Ecto neural progenitor cell (in vitro differentiated cells): ENCODE results near the gene ALDH5A1.

Experiments
- DNase-seq: peaks from one replicate; pipeline ENCODE4 v3.0.0-alpha.2; 2018; ENCODE audit warnings: low spot score

ALDH5A1 gene

DNA sequence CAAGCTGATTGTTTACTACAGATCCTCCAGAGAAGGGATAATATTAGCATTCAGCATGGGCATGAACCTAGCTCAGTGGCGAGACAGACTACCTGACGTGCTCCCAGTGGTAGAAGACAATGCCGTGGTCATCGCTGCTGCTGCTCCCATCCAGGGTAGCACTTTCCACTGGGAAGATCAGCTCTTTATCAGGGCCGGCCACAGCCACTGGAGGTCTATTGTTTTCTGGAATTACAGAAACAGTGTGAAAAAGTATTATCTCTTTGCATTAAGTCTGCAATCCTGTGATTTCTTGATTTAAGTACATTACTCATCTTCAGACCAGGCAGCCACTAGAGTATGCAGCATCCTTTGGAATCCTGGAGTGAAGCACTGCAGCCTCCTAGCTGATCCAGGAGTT, 75.0 kb downstream of the ALDH5A1 start:
- DNase-seq, result no peak

DNA sequence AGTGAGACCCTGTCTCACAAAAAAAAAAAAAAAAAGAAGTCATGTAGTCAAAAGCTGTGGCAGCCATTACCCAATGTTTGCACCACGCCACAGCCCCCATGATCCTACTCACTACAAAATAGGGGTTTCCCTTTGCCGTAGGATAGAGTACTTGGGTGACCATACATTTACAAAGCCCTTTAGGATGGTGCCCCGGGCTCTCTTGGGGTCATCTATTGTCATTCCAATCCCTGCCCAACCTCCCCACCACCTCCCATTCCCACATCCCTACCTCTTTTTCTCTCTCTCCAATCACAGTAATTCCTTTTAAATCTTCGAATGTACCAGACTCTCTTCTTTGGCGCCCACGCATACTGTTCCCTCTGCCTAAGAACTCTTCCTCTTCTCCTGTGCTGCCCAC, 76.6 kb downstream of the ALDH5A1 start:
- DNase-seq, result no peak

DNA sequence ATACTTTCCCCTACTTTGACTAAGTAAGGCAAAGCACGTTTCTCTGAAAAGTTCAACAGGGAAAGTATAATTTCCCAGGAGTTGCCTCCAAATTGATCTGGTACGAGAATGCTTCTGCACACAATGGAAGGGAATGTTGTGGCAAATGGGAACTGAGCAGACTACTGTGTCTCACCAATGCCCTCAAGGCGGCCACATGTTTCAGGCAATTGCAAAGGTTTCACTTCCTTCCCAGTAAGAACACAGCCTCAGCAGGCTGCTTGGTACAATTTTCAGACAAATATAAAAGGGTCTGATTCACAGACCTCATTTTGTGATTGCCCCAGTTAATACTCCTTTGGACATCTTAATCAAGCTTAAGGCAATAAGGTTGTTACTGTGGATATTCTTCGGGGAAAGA, 80.0 kb downstream of the ALDH5A1 start:
- no peak for DNase-seq

DNA sequence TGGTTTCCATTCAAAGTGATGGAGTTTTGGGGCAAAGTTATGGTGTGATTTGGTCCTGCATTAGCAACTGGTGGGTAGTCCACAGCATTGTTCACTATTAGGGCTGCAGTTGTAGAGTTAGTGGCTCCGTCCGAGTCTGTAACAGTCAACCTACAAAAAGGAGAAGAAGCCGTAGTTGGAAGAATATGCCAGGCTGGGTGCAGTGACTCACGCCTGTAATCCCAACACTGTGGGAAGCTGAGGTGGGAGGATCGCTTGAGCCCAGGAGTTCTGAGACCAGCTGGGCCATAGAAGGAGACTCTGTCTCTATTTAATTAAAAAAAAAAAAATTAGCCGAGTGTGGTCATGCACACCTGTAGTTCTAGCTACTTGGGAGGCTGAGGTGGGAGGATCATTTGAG, 81.7 kb downstream of the ALDH5A1 start:
- no peak for DNase-seq

DNA sequence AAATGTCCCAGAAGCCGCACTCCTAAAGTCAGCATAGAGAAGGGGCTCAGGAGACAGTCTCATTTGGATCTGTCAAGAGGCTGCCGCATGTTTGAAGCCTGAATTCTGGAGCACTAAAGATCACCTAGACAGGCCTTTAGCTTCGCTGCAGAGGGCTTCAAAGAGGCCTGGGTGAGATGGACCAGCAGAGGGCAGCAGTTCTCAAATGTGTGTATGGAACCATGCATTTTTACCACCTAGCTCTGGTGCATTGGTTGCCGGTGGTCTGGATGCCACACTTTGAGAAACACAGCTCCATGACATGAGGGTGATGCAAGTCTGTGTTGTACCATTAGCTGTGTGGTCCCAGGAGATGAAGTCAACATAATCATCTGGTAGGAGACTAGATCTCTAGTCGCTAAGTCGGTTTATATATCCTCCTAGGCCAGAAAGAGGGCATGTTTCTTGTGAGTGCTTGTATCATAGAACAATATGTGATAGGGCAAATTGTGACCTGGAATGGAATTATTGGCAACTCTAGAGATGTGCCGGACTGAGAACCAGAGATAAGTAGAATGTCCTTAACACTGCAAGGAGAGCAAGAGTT, 86.4 kb downstream of the ALDH5A1 start:
- peak; percentile 75 for DNase-seq

DNA sequence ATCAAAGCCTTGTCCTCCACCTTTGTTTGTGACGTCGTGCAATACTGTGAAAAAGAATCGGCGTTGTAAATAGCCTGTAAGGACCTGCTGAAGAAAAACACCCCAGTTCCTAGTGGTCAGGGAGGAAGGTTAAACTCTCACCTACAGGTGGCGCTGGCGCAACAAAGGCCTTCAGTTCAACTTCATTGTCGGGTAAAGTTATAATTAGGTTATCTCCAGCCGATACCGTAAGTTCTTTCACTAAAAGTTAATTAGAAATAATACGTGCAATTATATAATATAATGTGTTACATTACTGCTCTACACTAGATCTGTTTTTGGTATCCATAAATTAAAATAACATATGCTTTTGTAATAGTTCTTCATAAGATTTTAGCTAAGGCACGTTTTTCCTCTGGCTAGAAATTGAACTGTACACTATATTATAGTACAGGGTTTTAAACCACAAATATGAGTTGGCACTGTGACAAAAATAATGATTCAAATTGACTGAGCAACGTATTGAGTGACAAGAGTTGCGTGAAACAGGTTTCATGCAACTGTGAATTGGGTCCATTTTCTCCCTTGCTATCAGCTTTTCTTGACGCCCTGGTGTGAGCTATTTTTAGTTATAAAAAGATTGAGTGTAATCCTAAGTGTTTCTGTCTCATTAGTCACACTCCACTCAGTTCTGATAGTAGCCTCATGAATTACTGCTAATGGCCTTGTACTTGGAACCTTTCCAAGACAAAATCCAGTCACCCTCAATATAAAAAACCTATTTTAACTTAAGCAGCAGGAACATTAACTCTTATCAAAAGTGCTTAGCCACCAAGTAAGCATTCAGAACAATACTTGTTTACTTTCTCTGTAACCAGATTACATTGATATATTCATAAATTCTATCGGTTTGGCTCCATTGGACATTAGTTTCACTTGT, 89.0 kb downstream of the ALDH5A1 start:
- peak; percentile 57 for DNase-seq

DNA sequence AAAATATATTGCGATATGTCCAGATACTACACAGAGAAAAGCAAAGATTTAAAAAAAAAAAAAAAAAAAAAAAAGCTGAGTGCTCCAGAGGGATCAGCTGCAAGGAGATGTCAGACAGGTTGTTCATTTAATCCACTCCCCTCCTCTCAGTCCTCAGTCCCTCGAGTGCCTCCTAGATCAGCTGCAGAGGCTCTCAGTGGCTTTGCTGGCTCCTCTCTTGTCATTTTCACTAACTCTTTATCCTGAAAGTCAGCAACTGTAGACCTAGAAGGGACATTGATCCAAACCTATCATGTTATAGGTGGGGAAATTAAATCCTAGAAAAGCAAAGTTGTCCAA, 89.6 kb downstream of the ALDH5A1 start:
- no peak for DNase-seq
